DMS53 (cell line): Measurements from ENCODE around the gene CDC73.
"Not testable (repeated sequence)": the region's sequence is repeated elsewhere in the genome, so short reads cannot be mapped to it uniquely, and the experiment has no call there.

Experiments
- DNase-seq: peaks from one replicate; lab custom pipeline; 2025; lab: John Stamatoyannopoulos, UW

CDC73 gene

DNA sequence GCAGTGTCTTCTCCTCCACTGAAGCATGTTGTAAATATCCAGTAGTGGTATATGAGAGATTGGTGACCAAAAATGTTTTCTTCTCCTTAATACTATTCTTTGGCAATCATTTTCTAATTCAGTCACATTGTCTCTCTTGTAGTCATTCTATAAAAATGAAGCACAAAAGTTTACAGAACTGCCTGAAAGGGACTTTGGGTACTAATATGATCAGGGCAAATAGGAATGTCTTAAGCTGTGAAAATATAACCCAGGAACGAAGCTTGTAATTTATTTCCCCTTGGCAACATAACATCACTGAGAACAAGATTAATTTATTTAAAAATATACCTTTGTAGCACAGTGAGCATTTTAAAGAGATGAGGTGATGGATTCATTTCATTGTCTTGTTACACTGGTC lies 59.7 kb downstream of the CDC73 start:
- DNase-seq = no peak

DNA sequence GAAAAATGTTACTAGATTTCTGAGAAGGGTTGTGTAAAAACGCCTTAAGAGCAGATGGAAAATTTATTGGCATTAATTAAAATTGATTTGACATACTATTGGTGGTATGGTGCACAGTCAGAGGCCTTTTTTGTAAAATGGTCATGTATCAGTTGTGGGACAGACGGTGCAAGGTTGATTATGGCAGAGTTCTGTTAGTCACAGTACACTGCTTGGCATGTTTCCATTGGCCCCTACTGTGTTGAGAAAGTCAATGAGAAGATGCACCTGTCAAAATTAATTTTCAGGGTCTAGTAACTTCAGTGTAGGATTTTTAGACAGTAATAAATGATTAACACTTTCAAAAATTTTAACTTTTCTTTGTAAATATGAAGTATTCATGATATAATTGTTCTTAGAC lies 60.2 kb downstream of the CDC73 start:
- no peak for DNase-seq

- peak; percentile 80 for DNase-seq
These were observed 61.3 kb downstream of the CDC73 start for GRCh38 chr1:193183019-193183627.

GRCh38 chr1:193184776-193185175 lies 62.9 kb downstream of the CDC73 start:
- DNase-seq = no peak

DNA sequence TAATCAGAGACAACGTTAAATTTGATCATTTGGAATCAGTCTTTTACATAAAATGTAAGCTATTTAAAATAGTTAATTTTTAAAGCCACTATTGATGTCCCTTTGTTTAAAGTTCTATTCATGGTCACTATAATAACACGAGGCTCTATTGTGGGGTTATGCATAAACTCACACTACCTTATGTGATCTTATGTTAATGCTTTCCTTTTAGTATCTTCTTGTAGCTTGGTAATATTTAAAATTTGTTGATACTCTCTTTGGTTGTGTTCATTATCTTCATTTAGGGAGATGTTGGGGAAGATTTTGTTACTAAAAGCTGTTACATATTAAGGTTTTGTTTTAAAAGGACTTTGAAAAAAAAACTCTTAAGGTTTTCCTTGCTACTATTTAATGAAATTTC lies 63.4 kb downstream of the CDC73 start:
- DNase-seq = peak; percentile 16

DNA sequence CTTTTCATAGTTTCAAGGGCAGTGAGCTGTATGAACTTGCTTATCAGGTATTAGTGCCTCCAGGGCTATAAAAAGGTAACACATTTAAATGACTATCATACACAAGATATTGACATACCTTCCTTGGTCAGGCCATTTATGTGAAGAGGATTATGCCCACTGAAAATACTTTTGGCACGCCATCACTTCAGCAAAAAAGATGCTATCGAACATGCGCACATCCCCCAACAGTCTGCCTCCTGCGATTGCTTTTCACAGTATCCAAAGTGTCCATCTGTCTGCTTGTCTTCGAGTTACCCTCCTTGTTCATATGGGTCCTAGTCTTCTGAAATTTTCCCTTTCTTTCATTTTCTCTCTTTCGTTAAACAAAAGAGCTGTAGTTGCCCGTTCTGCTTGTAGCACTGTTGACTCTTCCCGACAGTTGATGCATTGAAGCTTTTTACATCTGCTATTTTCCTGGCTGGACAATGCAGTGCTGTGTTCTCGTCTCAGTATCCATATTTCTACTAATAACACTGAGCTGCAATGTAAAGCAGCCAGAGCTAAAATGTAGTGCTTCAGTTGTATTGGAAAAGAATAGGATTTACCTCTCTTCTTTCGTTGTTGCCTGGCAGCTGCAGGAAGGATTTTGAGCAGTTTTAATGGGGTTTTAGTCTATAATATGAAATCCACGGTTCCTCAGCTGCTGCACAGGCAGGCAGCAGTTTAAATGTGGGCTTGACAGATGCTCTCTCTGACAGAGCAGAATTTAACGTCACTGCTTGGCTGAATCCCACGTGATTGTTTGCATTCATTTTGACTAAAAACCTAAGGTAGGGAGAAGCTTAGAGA lies 64.3 kb downstream of the CDC73 start, which contains the start of gene B3GALT2:
Gene B3GALT2, minus strand, starts transcription at position 713 of the 831 bp plus-strand sequence. CDS start 5,051 bp downstream, outside the sequence.
- DNase-seq = peak; percentile 79

- DNase-seq = no peak
These were observed 65.3 kb downstream of the CDC73 start for GRCh38 chr1:193187114-193187513.

DNA sequence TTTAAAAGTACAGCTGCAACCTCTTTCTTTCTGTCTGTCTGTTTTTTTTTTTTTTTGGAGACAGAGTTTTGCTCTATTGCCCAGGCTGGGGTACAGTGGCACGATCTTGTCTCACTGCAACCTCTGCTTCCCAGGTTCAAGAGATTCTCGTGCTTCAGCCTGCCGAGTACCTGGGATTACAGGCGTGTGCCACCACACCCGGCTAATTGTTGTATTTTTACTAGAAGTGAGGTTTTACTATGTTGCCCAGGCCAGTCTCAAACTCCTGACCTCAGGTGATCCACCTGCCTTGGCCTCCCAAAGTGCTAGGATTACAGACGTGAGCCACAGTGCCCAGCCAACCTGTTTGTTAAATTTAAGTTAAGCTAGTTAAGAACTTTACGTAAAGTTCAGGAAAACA lies 67.1 kb downstream of the CDC73 start:
- DNase-seq = not testable (repeated sequence)

GRCh38 chr1:193189442-193190095 lies 67.7 kb downstream of the CDC73 start:
- peak; percentile 17 for DNase-seq

GRCh38 chr1:193190096-193190744 lies 68.4 kb downstream of the CDC73 start:
- peak; percentile 27 for DNase-seq

DNA sequence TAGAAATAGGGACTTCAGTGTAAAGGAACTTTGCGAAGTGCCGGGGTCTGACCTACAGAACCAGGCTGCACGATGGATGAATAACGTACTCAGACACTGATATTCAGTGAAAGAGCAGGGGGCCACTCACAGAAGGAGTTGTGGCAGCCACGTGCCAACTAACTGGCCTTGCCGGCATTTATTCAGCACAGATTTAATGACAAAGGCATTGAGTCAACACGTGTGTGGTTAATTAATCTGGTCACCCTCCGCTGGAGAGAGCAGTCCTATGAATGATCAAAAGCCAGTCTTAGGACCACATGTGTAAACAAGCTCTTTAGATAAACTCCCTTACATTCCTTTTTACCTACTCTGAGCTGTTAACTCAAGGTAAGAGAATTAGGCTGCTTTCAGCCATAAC lies 70.8 kb downstream of the CDC73 start:
- no peak for DNase-seq

GRCh38 chr1:193199940-193200339 lies 78.1 kb downstream of the CDC73 start:
- no peak for DNase-seq

DNA sequence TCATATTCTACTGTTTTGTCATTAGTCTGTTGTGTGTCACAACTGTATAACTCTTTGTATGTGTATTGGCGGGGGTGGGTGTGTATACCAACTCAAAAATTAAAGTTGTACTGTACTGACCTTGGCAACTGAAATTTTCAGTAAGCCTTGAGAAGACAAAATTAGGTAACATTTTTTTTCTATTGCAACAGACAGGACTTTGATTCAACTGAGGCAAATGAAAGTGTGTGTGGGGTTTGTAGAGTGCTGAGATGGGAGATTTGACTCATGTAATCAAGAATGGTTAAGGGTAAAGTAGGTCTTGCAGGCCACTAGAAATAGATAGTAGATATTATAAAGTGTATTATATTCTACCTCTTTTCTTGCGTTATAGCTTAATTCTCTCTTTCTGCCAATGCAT lies 79.2 kb downstream of the CDC73 start:
- DNase-seq = no peak

GRCh38 chr1:193210996-193211395 lies 89.2 kb downstream of the CDC73 start:
- no peak for DNase-seq

DNA sequence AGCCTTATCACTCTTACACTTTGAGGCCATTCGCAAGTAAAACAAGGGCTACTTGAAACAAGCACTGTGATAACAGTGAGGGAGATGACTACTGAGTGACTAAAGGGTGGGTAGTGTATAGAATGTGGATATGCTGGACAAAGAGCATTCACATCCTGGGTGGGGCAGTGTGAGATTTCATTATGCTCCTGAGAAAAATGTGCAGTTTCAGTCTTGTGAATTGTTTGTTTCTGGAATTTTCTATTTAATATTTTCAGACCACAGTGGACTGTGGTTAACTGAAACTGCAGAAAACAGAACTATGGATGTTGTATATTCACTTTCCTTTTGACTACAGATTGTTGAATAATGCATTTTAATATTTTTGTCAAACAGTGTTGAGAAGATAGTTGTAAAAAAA lies 89.7 kb downstream of the CDC73 start:
- no peak for DNase-seq

DNA sequence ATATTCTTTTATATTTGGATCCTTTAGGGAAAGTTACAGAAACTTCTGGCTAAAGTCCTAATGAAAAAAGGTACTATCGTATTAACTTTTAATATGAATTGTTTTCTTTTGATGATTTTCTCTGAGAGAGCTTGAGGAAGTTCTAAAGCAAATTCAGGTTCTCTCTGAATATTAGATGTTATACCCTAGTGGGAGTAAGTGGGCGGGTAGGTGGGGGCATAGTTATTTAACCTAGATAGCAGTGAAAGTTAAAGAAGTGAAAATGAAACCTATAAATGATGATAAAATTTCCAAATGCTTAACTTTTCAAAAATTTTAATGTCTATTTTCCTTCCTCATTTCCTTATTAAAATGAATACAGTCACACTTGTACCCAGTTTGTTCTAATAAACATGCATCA lies 90.8 kb downstream of the CDC73 start:
- DNase-seq = no peak

GRCh38 chr1:193213998-193214397 lies 92.2 kb downstream of the CDC73 start:
- DNase-seq = no peak

DNA sequence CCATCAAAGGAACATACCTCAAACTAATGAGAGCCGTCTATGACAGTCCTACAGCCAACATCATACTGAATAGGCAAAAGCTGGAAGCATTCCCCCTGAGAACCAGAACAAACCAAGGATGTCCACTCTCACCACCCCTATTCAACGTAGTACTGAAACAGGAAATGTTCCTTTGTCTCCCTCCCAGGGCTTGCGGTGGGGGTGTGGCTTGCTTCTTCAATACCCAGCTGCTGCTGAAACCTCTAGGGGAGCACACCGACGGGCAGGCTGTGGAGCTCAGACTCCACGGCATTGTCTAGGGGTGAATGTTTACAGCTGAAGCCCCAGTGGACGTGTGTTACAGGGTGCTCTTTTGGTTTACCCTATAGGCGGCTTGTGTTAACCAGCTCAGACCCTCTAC lies 95.1 kb downstream of the CDC73 start:
- no peak for DNase-seq

DNA sequence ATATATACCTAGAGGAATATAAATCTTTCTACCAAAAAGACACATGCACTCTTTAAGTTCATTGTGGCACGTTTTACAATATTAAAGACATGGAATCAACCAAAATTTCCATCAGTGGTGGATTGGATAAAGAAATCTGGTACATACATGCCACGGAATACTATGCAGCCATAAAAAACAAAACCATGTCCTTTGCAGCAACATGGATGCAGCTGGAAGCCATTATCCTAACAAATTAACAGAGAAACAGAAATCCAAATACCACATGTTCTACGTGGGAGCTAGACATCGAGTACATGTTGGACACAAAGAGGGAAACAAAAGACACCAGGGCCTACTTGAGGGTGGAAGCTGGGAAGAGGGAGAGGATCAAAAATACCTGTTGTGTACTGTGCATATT lies 97.6 kb downstream of the CDC73 start:
- DNase-seq = no peak

GRCh38 chr1:193221651-193222050 lies 99.8 kb downstream of the CDC73 start:
- no peak for DNase-seq

- no peak for DNase-seq
These were observed 100.3 kb downstream of the CDC73 start for GRCh38 chr1:193222056-193222615.

DNA sequence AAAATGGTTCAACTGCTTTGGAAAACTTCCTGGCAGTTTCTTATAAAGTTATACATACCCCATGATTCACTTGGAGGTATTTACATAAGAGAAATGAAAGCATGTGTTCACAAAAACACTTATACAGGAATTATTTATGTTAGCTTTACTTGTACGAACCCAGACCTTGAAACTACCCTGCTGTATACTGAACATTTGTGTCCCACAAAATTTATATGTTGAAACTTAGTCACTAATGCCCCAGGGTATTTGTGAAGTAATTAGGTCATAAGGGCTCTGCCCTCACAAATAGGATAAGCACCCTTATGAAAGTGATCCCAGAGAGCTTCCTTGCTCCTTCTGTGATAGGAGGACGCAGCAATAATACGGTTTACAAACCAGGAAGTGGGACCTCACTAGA lies 107.3 kb downstream of the CDC73 start:
- DNase-seq = no peak
